ENCODE results near the gene HCN1.

Gene HCN1

DNA sequence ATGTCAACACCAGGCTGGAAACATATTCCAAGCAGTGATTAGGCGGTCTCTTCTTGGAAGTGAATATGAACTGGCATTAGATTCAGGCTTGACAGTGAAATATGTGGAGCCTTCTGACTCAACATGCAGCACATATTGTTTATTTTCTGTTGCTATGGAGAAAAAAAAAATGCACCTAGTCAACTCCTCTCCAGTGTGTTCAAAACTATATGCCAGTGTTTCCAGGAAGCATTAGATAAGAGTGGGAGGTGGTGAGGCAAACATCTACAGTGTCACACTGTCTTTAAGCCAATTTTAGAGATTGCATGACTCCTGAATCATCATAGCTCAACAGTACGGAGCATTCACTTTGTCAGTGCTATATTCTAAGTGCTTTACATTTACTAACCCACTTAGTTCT, 117.9 kb downstream of the HCN1 start:
- H3K27ac ChIP-seq, result no peak overlapping the region
- TF ChIP-seq, protein P1, sequence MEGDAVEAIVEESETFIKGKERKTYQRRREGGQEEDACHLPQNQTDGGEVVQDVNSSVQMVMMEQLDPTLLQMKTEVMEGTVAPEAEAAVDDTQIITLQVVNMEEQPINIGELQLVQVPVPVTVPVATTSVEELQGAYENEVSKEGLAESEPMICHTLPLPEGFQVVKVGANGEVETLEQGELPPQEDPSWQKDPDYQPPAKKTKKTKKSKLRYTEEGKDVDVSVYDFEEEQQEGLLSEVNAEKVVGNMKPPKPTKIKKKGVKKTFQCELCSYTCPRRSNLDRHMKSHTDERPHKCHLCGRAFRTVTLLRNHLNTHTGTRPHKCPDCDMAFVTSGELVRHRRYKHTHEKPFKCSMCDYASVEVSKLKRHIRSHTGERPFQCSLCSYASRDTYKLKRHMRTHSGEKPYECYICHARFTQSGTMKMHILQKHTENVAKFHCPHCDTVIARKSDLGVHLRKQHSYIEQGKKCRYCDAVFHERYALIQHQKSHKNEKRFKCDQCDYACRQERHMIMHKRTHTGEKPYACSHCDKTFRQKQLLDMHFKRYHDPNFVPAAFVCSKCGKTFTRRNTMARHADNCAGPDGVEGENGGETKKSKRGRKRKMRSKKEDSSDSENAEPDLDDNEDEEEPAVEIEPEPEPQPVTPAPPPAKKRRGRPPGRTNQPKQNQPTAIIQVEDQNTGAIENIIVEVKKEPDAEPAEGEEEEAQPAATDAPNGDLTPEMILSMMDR (conservative IDR thresholded peaks at IDR 0.05), result no peak

DNA sequence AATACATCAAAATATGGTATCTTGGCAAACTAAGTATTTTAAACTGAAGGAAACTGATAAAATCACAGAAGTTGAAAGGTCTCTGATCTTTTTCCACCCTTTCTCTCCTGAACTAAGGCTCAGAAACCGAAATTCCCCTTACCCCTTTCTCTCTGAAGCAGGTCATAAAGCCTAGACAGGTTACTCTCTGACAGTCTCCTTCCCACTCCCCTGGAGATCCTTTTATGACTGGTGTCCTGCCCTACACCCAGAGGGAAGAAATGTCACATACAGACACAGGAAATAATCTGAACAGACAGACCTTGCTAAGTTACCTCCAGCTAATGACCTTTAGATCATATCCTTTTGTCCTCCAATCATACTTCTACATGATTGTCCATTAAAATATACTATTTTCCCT, 127.4 kb downstream of the HCN1 start:
- TF ChIP-seq, protein P1 (conservative IDR thresholded peaks at IDR 0.05), result no peak
- no peak overlapping the region for H3K27ac ChIP-seq

DNA sequence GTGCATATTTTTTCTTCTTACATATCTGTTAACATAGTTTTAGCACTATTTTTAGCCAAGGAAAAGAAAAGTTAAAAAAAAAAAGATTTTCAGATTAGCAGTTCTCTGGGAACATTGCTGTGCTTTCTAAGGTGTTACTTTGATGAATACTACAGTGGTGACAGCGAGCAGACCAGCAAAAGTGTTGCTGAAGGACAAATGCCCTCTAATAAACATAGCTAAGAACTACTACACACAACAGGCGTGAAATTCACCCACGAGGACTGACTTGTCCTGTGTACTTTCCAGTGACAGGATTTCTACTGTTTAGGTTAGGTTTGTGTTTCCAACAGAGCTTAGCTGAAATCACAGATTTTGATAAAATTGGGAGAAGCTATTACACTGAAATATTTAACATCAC, 153.8 kb downstream of the HCN1 start:
- H3K27ac ChIP-seq, result no peak overlapping the region
- TF ChIP-seq, protein P1 (conservative IDR thresholded peaks at IDR 0.05), result no peak

DNA sequence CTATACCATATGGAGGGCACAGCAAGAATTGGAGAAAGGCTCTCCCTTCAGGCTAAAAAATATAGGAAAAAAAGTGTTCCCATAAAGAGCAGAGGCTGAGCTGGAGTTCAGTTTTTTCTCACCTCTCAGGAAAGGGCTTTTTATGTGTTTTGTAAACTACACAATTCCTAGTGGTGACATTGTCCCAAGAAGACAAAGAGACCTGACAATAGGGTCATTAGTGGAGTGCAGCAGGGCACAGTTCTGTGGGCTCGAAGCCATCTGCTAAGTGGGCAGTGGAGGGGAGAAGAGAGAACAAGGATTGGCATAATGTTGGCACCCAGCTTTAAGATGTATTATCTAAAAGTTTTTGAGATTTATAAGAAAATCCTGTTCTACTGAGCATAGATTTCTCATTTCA, 162.5 kb downstream of the HCN1 start:
- H3K27ac ChIP-seq, result no peak overlapping the region
- TF ChIP-seq, protein P1 (conservative IDR thresholded peaks at IDR 0.05), result no peak

DNA sequence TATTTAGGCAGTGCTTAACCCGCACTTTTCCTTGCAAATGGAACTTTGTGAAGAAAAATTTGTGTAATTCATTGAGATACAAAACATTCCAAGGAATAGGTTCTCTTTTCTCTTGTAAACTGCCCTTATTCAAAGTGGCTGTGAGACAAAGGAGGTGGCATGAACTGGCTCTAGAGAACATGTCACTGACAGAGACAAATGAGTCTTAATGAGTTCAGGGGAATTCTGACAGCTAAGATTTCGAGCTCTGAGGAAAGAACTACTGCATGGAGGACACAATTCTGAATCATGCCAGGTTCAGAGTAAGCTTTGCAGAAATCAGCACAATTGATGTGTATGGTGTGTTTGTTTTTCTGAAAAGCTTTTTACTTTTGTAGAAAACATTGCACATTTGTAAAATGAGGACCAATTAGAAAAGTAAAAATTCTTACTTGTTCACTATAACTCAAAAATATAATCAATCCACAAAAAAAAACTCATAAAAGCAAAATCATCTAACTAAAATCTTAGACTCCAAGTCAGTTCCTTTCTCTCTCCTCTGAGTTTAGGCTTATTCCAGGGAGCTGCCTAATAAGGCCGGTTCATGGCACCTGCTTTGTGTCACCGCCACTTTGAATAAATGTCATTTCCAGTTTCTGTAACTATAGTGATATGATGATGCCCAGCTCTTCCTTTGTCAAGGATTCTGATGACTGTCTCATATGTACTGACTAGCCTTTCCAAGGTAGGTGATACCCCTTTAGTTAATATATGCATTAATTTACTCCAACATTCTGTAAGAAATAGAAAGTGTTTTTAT, 163.2 kb downstream of the HCN1 start:
- TF ChIP-seq, protein P1 (conservative IDR thresholded peaks at IDR 0.05), result no peak
- no peak overlapping the region for H3K27ac ChIP-seq

DNA sequence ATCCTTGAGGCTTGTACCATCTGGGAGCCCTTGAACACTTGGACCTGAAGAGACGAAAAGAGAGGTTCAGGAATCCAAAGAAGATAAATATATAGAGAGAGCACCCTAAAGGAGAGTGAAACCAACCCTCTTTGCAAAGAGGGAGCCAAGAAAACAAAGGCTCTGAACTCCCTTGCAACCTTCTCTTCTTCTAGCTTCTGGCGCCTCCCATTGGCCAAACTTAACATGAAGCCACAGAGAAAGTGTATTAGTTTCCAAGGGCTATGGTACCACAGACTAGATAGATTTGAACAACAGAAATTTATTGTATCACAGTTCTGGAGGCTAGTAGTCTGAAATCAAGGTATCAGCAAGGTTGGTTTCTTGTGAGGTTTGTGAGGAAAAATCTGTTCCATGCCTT, 175.1 kb downstream of the HCN1 start:
- TF ChIP-seq, protein P1 (conservative IDR thresholded peaks at IDR 0.05), result peak; percentile 76
- no peak overlapping the region for H3K27ac ChIP-seq

DNA sequence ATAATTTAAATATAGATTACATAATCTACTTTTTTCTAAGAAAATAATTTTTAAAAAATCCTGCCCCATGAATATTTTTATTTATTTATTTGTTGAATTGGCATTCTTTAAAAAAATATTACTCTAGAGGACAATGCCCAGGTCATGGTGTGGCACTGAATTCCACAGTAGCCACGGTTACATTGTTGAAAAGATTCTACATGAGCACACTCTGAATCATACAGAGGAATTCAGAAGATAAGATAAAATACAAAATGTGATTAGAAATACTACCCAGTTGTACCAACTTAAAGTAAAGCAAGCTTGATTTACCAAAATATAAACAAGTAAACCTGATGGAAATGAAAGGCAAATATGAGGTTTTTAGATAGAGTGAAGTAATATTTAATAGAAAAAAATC, 183.7 kb downstream of the HCN1 start:
- no peak overlapping the region for H3K27ac ChIP-seq
- TF ChIP-seq, protein P1 (conservative IDR thresholded peaks at IDR 0.05), result no peak
